Medulla oblongata (tissue), 1 donor: ENCODE data around the gene KCNA3.
"Not testable (repeated sequence)": the region's sequence is repeated elsewhere in the genome, so short reads cannot be mapped to it uniquely, and the experiment has no call there.

Source experiments
- DNase-seq: peaks from one replicate; pipeline ENCODE4 v3.0.0-alpha.2; 2015; ENCODE audit errors: extremely low spot score

The KCNA3 gene

GRCh38 chr1:110680036-110680735 lies 5.4 kb upstream of the KCNA3 start:
- DNase-seq = no peak

- DNase-seq = no peak
These were observed 2.8 kb upstream of the KCNA3 start for GRCh38 chr1:110677526-110677925.

- no peak for DNase-seq
These were observed 2.2 kb upstream of the KCNA3 start for GRCh38 chr1:110676970-110677369.

- no peak for DNase-seq
These were observed 486 bp upstream of the KCNA3 start for GRCh38 chr1:110675060-110675791.

- DNase-seq = no peak
These were observed 869 bp downstream of the KCNA3 start for GRCh38 chr1:110673805-110674336.

- no peak for DNase-seq
These were observed 1.5 kb downstream of the KCNA3 start for GRCh38 chr1:110673197-110673701.

GRCh38 chr1:110672753-110673108 lies 2.0 kb downstream of the KCNA3 start:
- no peak for DNase-seq

GRCh38 chr1:110672001-110672752 lies 2.6 kb downstream of the KCNA3 start:
- peak; percentile 27 for DNase-seq

GRCh38 chr1:110671361-110671760 lies 3.4 kb downstream of the KCNA3 start:
- DNase-seq = no peak

GRCh38 chr1:110668549-110668948 lies 6.2 kb downstream of the KCNA3 start:
- no peak for DNase-seq

- DNase-seq = no peak
These were observed 7.0 kb downstream of the KCNA3 start for GRCh38 chr1:110667776-110668175.

- no peak for DNase-seq
These were observed 11.5 kb downstream of the KCNA3 start for GRCh38 chr1:110663241-110663640.

- DNase-seq = not testable (repeated sequence)
These were observed 15.2 kb downstream of the KCNA3 start for GRCh38 chr1:110659559-110659958.

GRCh38 chr1:110657351-110657750 lies 17.4 kb downstream of the KCNA3 start:
- no peak for DNase-seq

GRCh38 chr1:110650609-110651008 lies 24.1 kb downstream of the KCNA3 start:
- no peak for DNase-seq

GRCh38 chr1:110648417-110648816 lies 26.3 kb downstream of the KCNA3 start:
- no peak for DNase-seq

GRCh38 chr1:110647254-110647891 lies 27.4 kb downstream of the KCNA3 start:
- no peak for DNase-seq

GRCh38 chr1:110645821-110646735 lies 28.7 kb downstream of the KCNA3 start:
- no peak for DNase-seq

- no peak for DNase-seq
These were observed 29.5 kb downstream of the KCNA3 start for GRCh38 chr1:110645211-110645610.

GRCh38 chr1:110643879-110644472 lies 30.8 kb downstream of the KCNA3 start:
- DNase-seq = peak; percentile 57
